HUES64 (cell line): ENCODE measurements around the gene RARRES2.

ENCODE experiments used
- H3K27ac ChIP-seq: 2 replicates; pipeline ENCODE4 v1.7.0; 2013; ENCODE audit warnings: low read depth, low read length, inconsistent platforms
- H3K27me3 ChIP-seq: 2 replicates; pipeline ENCODE4 v1.6.1; 2013; ENCODE audit warnings: mild to moderate bottlenecking, low read length; ENCODE audit not compliant: insufficient read depth
- H3K36me3 ChIP-seq: 2 replicates; pipeline ENCODE4 v1.6.1; 2013; ENCODE audit warnings: mild to moderate bottlenecking, low read length; ENCODE audit not compliant: insufficient read depth
- H3K4me1 ChIP-seq: 2 replicates; pipeline ENCODE4 v1.6.1; 2013; ENCODE audit warnings: mild to moderate bottlenecking, low read length, moderate library complexity; ENCODE audit not compliant: insufficient read depth
- H3K4me3 ChIP-seq: 2 replicates; pipeline ENCODE4 v1.5.1; 2013; ENCODE audit warnings: mild to moderate bottlenecking, low read length, moderate library complexity
- H3K9ac ChIP-seq: 2 replicates; pipeline ENCODE4 v1.6.1; 2013; ENCODE audit warnings: mild to moderate bottlenecking, low read depth, low read length
- H3K9me3 ChIP-seq: 2 replicates; pipeline ENCODE4 v1.6.1; 2013; ENCODE audit warnings: low read depth, low read length; ENCODE audit not compliant: insufficient read depth
- WGBS: fragments of 150-250, 120-280 bp; methylation state at CpG from one replicate; pipeline ENCODE4 v1.1.7; 2013; ENCODE audit warnings: missing lambda C conversion rate; 5-methylcytosine and 5-hydroxymethylcytosine counted together

Gene RARRES2

GRCh38 chr7:150382123-150382843, 40.9 kb upstream of the RARRES2 start:
- H3K4me1 ChIP-seq: peaks cover 71% of the 10 kb centered on the region

GRCh38 chr7:150381785-150382122, 40.3 kb upstream of the RARRES2 start:
- H3K4me1 ChIP-seq: peaks cover 76% of the 10 kb centered on the region
- 100% methylated on average over 1 of the region's 1 CpG for WGBS
- no peaks in the 10 kb centered on the region for H3K9me3 ChIP-seq

More at GRCh38 chr7:150382123-150382843, 40.9 kb upstream of the RARRES2 start:
- H3K9me3 ChIP-seq: no peaks in the 10 kb centered on the region
- no peak overlapping the region for H3K27ac ChIP-seq
- H3K9ac ChIP-seq: no peak overlapping the region
- H3K27me3 ChIP-seq: no peaks in the 10 kb centered on the region
- peaks cover 5% of the 10 kb centered on the region; the same call in 1 of the 2 replicates for H3K36me3 ChIP-seq
- 88% methylated on average over 20 of the region's 20 CpGs for WGBS
- no peak overlapping the region for H3K4me3 ChIP-seq

GRCh38 chr7:150381096-150381495, 39.7 kb upstream of the RARRES2 start:
- H3K9ac ChIP-seq: no peak overlapping the region
- peaks cover 77% of the 10 kb centered on the region for H3K4me1 ChIP-seq
- peak overlapping the region; percentile 77; the same call in 1 of the 2 replicates for H3K4me3 ChIP-seq
- H3K27ac ChIP-seq: no peak overlapping the region
- peaks cover 5% of the 10 kb centered on the region; the same call in 1 of the 2 replicates for H3K36me3 ChIP-seq
- no peaks in the 10 kb centered on the region for H3K9me3 ChIP-seq
- H3K27me3 ChIP-seq: no peaks in the 10 kb centered on the region
- 64% methylated on average over 9 of the region's 9 CpGs for WGBS

More at GRCh38 chr7:150381785-150382122, 40.3 kb upstream of the RARRES2 start:
- Histone ChIP-seq H3K27ac (no peak overlapping the region), H3K36me3 (peaks cover 5% of the 10 kb centered on the region; the same call in 1 of the 2 replicates), H3K9ac (no peak overlapping the region), H3K4me3 (no peak overlapping the region), H3K27me3 (no peaks in the 10 kb centered on the region)

GRCh38 chr7:150380463-150380862, 39.0 kb upstream of the RARRES2 start:
- H3K4me3 ChIP-seq: peak overlapping the region; percentile 77
- H3K9me3 ChIP-seq: no peaks in the 10 kb centered on the region
- no peaks in the 10 kb centered on the region for H3K27me3 ChIP-seq
- peak overlapping the region; percentile 80; the same call in 1 of the 2 replicates for H3K9ac ChIP-seq
- peaks cover 1% of the 10 kb centered on the region; the same call in 1 of the 2 replicates for H3K36me3 ChIP-seq
- H3K4me1 ChIP-seq: peaks cover 76% of the 10 kb centered on the region
- no peak overlapping the region for H3K27ac ChIP-seq
- WGBS: 64% methylated on average over 11 of the region's 11 CpGs

GRCh38 chr7:150379441-150380379, 38.3 kb upstream of the RARRES2 start:
- H3K4me1 ChIP-seq: peaks cover 68% of the 10 kb centered on the region
- peak overlapping the region; percentile 77 for H3K4me3 ChIP-seq
- peak overlapping the region; percentile 80 for H3K9ac ChIP-seq
- WGBS: under 1% methylated on average over 52 of the region's 52 CpGs
- H3K27me3 ChIP-seq: no peaks in the 10 kb centered on the region
- peaks cover under 1% of the 10 kb centered on the region; the same call in 1 of the 2 replicates for H3K36me3 ChIP-seq
- peak overlapping the region; percentile 91 for H3K27ac ChIP-seq
- no peaks in the 10 kb centered on the region for H3K9me3 ChIP-seq

- H3K36me3 ChIP-seq: peaks cover 8% of the 10 kb centered on the region
- H3K27me3 ChIP-seq: no peaks in the 10 kb centered on the region
- under 1% methylated on average over 60 of the region's 60 CpGs for WGBS
- peak within 1 kb of the TSS; percentile 94 for H3K9ac ChIP-seq
- peak within 1 kb of the TSS; percentile 77 for H3K4me3 ChIP-seq
- peaks cover 61% of the 10 kb centered on the region for H3K4me1 ChIP-seq
- peak within 1 kb of the TSS; percentile 99 for H3K27ac ChIP-seq
- no peaks in the 10 kb centered on the region for H3K9me3 ChIP-seq
Observed at GRCh38 chr7:150378853-150379440, 37.5 kb upstream of the RARRES2 start, which contains the start of gene ZNF775. Gene ZNF775, plus strand, starts transcription at chr7:150379330. Its CDS starts 9,141 bp downstream, at chr7:150388471.

GRCh38 chr7:150378115-150378852, 36.9 kb upstream of the RARRES2 start:
- Histone ChIP-seq H3K9me3 (no peaks in the 10 kb centered on the region), H3K4me1 (peaks cover 62% of the 10 kb centered on the region), H3K27ac (peak overlapping the region; percentile 99), H3K9ac (peak overlapping the region; percentile 94), H3K27me3 (no peaks in the 10 kb centered on the region), H3K4me3 (peak overlapping the region; percentile 77), H3K36me3 (peaks cover 14% of the 10 kb centered on the region)
- 7% methylated on average over 32 of the region's 32 CpGs for WGBS

- peak overlapping the region; percentile 99 for H3K27ac ChIP-seq
- H3K4me1 ChIP-seq: peaks cover 58% of the 10 kb centered on the region
- H3K9ac ChIP-seq: no peak overlapping the region
- peak overlapping the region; percentile 77; the same call in 1 of the 2 replicates for H3K4me3 ChIP-seq
- no peaks in the 10 kb centered on the region for H3K27me3 ChIP-seq
- no peaks in the 10 kb centered on the region for H3K9me3 ChIP-seq
- 80% methylated on average over 3 of the region's 4 CpGs for WGBS
- peaks cover 21% of the 10 kb centered on the region for H3K36me3 ChIP-seq
Observed at GRCh38 chr7:150377635-150378034, 36.2 kb upstream of the RARRES2 start.

- Histone ChIP-seq H3K4me3 (no peak overlapping the region), H3K27me3 (no peaks in the 10 kb centered on the region), H3K27ac (peak overlapping the region; percentile 99; the same call in 1 of the 2 replicates), H3K4me1 (peaks cover 54% of the 10 kb centered on the region), H3K36me3 (peaks cover 25% of the 10 kb centered on the region), H3K9ac (no peak overlapping the region), H3K9me3 (no peaks in the 10 kb centered on the region)
- 59% methylated on average over 2 of the region's 3 CpGs for WGBS
Observed at GRCh38 chr7:150377196-150377595, 35.8 kb upstream of the RARRES2 start.

GRCh38 chr7:150376560-150376959, 35.1 kb upstream of the RARRES2 start:
- Histone ChIP-seq H3K9ac (no peak overlapping the region), H3K4me1 (peaks cover 50% of the 10 kb centered on the region)
- 85% methylated on average over 6 of the region's 6 CpGs for WGBS

More at GRCh38 chr7:150376560-150376959, 35.1 kb upstream of the RARRES2 start:
- H3K4me3 ChIP-seq: no peak overlapping the region
- no peaks in the 10 kb centered on the region for H3K9me3 ChIP-seq
- peaks cover 30% of the 10 kb centered on the region for H3K36me3 ChIP-seq
- H3K27ac ChIP-seq: no peak overlapping the region
- H3K27me3 ChIP-seq: no peaks in the 10 kb centered on the region
